Liver (tissue), 9 donors: ENCODE measurements around the gene MRPS7. TPM values are rescaled to one million over a fixed set of nuclear protein-coding genes. Genes with fewer than 3 reads are reported as not detected.

Experiments used
- DNase-seq: peaks from one replicate; pipeline ENCODE4 v3.0.0-alpha.2; 2017; ENCODE audit warnings: low spot score
- H3K27ac ChIP-seq, 2 donors: one replicate each; pipeline ENCODE4 v1.7.0; 2013; ENCODE audit warnings: inconsistent platforms in 2 of 2, low read length in 2 of 2, control low read depth in 1 of 2, low read depth in 1 of 2, mild to moderate bottlenecking in 1 of 2
- H3K27me3 ChIP-seq, 4 donors: one replicate each; pipeline versions ENCODE4 v1.6.1 to v1.7.0; 2013; ENCODE audit warnings: low read length in 3 of 4, inconsistent platforms in 1 of 4, mild to moderate bottlenecking in 1 of 4, moderate library complexity in 1 of 4; ENCODE audit not compliant: control insufficient read depth in 4 of 4, insufficient read depth in 4 of 4
- H3K36me3 ChIP-seq, 4 donors: one replicate each; pipeline versions ENCODE4 v1.6.1 to v1.7.0; 2013; ENCODE audit warnings: low read length in 3 of 4, mild to moderate bottlenecking in 3 of 4, low read depth in 1 of 4, moderate library complexity in 1 of 4; ENCODE audit not compliant: control insufficient read depth in 4 of 4, insufficient read depth in 3 of 4
- H3K4me1 ChIP-seq, 4 donors: one replicate each; pipeline versions ENCODE4 v1.6.1 to v1.7.0; 2013; ENCODE audit warnings: low read length in 3 of 4, mild to moderate bottlenecking in 3 of 4, moderate library complexity in 1 of 4; ENCODE audit not compliant: control insufficient read depth in 4 of 4, insufficient read depth in 4 of 4
- H3K4me3 ChIP-seq, 3 donors: one replicate each; pipeline versions ENCODE4 v1.6.1 to v1.7.0; 2013; ENCODE audit warnings: low read length in 3 of 3, control low read depth in 1 of 3, low read depth in 1 of 3, mild to moderate bottlenecking in 1 of 3
- H3K9ac ChIP-seq, 2 donors: one replicate each; pipeline ENCODE4 v1.7.0; 2013; ENCODE audit warnings: low read length in 2 of 2, mild to moderate bottlenecking in 2 of 2, moderate library complexity in 2 of 2, control low read depth in 1 of 2, low read depth in 1 of 2
- H3K9me3 ChIP-seq, 4 donors: one replicate each; pipeline versions ENCODE4 v1.6.1 to v1.7.0; 2013; ENCODE audit warnings: low read length in 3 of 4; ENCODE audit not compliant: control insufficient read depth in 4 of 4
- ATF3 ChIP-seq: IDR thresholded peaks from 2 replicates; pipeline ENCODE4 v1.6.1; 2016; ENCODE audit warnings: antibody characterized with exemption
- CTCF ChIP-seq: fragments of 150-350 bp; IDR thresholded peaks from 2 replicates; pipeline ENCODE4 v1.5.1; 2017; ENCODE audit warnings: improper control_type of control experiment, low read depth, low read length; ENCODE audit not compliant: missing input control
- EGR1 ChIP-seq, 2 donors: IDR thresholded peaks; 2 replicates each; pipeline ENCODE4 v1.6.1; 2016 to 2018; ENCODE audit warnings: antibody characterized with exemption in 2 of 2, low read depth in 2 of 2
- FOXA1 ChIP-seq: IDR thresholded peaks from 2 replicates; pipeline ENCODE4 v1.6.1; 2016; ENCODE audit warnings: antibody characterized with exemption
- FOXA2 ChIP-seq: IDR thresholded peaks from 2 replicates; pipeline ENCODE4 v1.6.1; 2016; ENCODE audit warnings: antibody characterized with exemption
- GABPA ChIP-seq, 2 donors: IDR thresholded peaks in 1 of 2; conservative IDR thresholded peaks in 1 of 2; 2 replicates each; pipeline ENCODE4 v1.6.1; 2016; ENCODE audit warnings: antibody characterized with exemption in 2 of 2, mild to moderate bottlenecking in 1 of 2, moderate library complexity in 1 of 2
- HNF4A ChIP-seq, 2 donors: conservative IDR thresholded peaks; 2 replicates each; pipeline ENCODE4 v1.6.1; 2016; ENCODE audit warnings: antibody characterized with exemption in 2 of 2, mild to moderate bottlenecking in 2 of 2
- HNF4G ChIP-seq: IDR thresholded peaks from 2 replicates; pipeline ENCODE4 v1.6.1; 2016; ENCODE audit warnings: antibody characterized with exemption
- JUND ChIP-seq, 2 donors: IDR thresholded peaks; 2 replicates each; pipeline ENCODE4 v1.6.1; 2016; ENCODE audit warnings: antibody characterized with exemption in 2 of 2
- MAX ChIP-seq: IDR thresholded peaks from 2 replicates; pipeline ENCODE4 v1.6.1; 2016; ENCODE audit warnings: antibody characterized with exemption
- NR2F2 ChIP-seq: IDR thresholded peaks from 2 replicates; pipeline ENCODE4 v1.6.1; 2016; ENCODE audit warnings: antibody characterized with exemption
- RAD21 ChIP-seq, 2 donors: IDR thresholded peaks; 2 replicates each; pipeline ENCODE4 v1.6.1; 2016; ENCODE audit warnings: antibody characterized with exemption in 2 of 2, mild to moderate bottlenecking in 2 of 2
- REST ChIP-seq: IDR thresholded peaks from 2 replicates; pipeline ENCODE4 v1.6.1; 2016; ENCODE audit warnings: antibody characterized with exemption, mild to moderate bottlenecking
- RXRA ChIP-seq, 2 donors: IDR thresholded peaks; 2 replicates each; pipeline ENCODE4 v1.6.1; 2017 to 2018; ENCODE audit warnings: antibody characterized with exemption in 2 of 2, mild to moderate bottlenecking in 1 of 2
- SP1 ChIP-seq: IDR thresholded peaks from 2 replicates; pipeline ENCODE4 v1.6.1; 2018; ENCODE audit warnings: antibody characterized with exemption, mild to moderate bottlenecking
- TAF1 ChIP-seq: conservative IDR thresholded peaks from 2 replicates; pipeline ENCODE4 v1.6.1; 2016; ENCODE audit warnings: antibody characterized with exemption, mild to moderate bottlenecking
- YY1 ChIP-seq: IDR thresholded peaks from 2 replicates; pipeline ENCODE4 v1.6.1; 2016; ENCODE audit warnings: antibody characterized with exemption, mild to moderate bottlenecking
- ZBTB33 ChIP-seq: IDR thresholded peaks from 2 replicates; pipeline ENCODE4 v1.6.1; 2016; ENCODE audit warnings: antibody characterized with exemption
- WGBS: extraction: QIAGEN DNeasy Blood & Tissue Kit; methylation state at CpG from one replicate; pipeline ENCODE4 v1.1.7; 2013; 5-methylcytosine and 5-hydroxymethylcytosine counted together
- polyA plus RNA-seq, 2 donors: library from polyadenylated mRNA; stranded (reverse) in 1 of 2; unstranded in 1 of 2; fragments of 200-250 nt in 1 of 2; fragments of >200 nt in 1 of 2; fragmentation: Nextera tagmentation in 1 of 2; extraction: Ambion mirVana in 1 of 2; gene quantifications; one replicate each; pipeline versions ENCODE4 v1.2.1 to v1.2.3, GENCODE V29; 2013 to 2015
- total RNA-seq, 2 donors: library from RNA; depleted of rRNA; stranded (reverse); fragments of >200 nt; gene quantifications; one replicate each; pipeline ENCODE4 v1.2.3, GENCODE V29; 2014
- donor health status: healthy.
- donor health status: healthy.
- donor health status: healthy.
- donor health status: healthy.
- donor health status: healthy.

MRPS7 gene
- total and polyA plus RNA-seq, 4 donors, result 24.1 to 58.9 (median 39.4) TPM

DNA sequence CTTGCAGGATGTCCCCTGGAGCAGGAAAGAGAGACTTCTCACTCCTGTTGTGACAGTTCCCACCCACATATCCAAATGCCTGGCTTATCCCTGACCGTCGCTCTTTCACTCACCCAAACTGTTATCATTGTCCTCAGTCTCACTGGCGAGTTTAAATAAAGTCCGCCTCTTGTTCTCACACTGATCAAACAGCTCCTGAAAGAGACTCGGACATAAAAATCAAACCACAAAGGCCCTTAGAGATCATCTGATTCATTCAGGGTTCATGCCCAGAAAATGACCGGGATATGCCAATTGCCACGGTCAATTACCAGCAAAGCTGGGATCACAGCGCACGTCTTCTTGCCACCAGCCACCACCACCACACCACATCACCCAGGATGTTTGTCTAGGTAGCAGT, 20.2 kb upstream of the MRPS7 start:
- H3K9ac ChIP-seq, result no peak overlapping the region
- no peak overlapping the region for H3K4me3 ChIP-seq
- no peak for TF ChIP-seq TAF1
- TF ChIP-seq GABPA (IDR thresholded peaks at IDR 0.05 in 1 of 2, conservative IDR thresholded peaks at IDR 0.05 in 1 of 2), result no peak
- TF ChIP-seq NR2F2, result no peak
- TF ChIP-seq HNF4A (conservative IDR thresholded peaks at IDR 0.05), result no peak
- no peak for TF ChIP-seq YY1
- TF ChIP-seq MAX, result no peak
- TF ChIP-seq SP1, result no peak
- TF ChIP-seq ZBTB33, result no peak
- no peak for TF ChIP-seq REST
- no peak for TF ChIP-seq FOXA1
- no peak for TF ChIP-seq RAD21 (IDR thresholded peaks at IDR 0.05)
- TF ChIP-seq RXRA (IDR thresholded peaks at IDR 0.05), result no peak
- no peak for TF ChIP-seq JUND (IDR thresholded peaks at IDR 0.05)
- TF ChIP-seq ATF3, result no peak
- TF ChIP-seq FOXA2, result no peak
- no peak for TF ChIP-seq EGR1 (IDR thresholded peaks at IDR 0.05; ENCODE audit: low read depth in 2 of 2)
- no peak for TF ChIP-seq CTCF
- TF ChIP-seq HNF4G, result no peak
- no peaks in the 10 kb centered on the region for H3K9me3 ChIP-seq
- peaks cover 0 to 7% (median 3%) of the 10 kb centered on the region in 4 donors for H3K4me1 ChIP-seq
- H3K27me3 ChIP-seq, result no peaks in the 10 kb centered on the region
- no peak overlapping the region for H3K27ac ChIP-seq
- 93% methylated on average over 9 of the region's 9 CpGs for WGBS
- DNase-seq, result no peak
- H3K36me3 ChIP-seq, result peaks cover 17 to 83% (median 46%) of the 10 kb centered on the region in 4 donors
